Measurements from ENCODE around the gene EIF3K.

- TF ChIP-seq CTCF (IDR thresholded peaks at IDR 0.05) (no peak), POLR2AphosphoS5 (IDR thresholded peaks at IDR 0.05) (no peak), EP300 (IDR thresholded peaks at IDR 0.05) (no peak), POLR2A (IDR thresholded peaks at IDR 0.05) (no peak)
Observed at GRCh38 chr19:38682872-38683392, 63.9 kb downstream of the EIF3K start.
